HepG2 (cell line): ENCODE results near the gene RAB3IP.

Source experiments
- JUND ChIP-seq: sonication (generic); formaldehyde crosslinking; IDR thresholded peaks from 2 replicates; pipeline ENCODE4 v1.8.0; 2022; ENCODE audit warnings: mild to moderate bottlenecking, missing genetic modification reagents
- TF ChIP-seq, protein P1 (sequence below): sonication (generic); formaldehyde crosslinking; IDR thresholded peaks from 2 replicates; pipeline ENCODE4 v1.8.1; 2022; ENCODE audit warnings: low read depth, mild to moderate bottlenecking, missing genetic modification reagents

DNA sequence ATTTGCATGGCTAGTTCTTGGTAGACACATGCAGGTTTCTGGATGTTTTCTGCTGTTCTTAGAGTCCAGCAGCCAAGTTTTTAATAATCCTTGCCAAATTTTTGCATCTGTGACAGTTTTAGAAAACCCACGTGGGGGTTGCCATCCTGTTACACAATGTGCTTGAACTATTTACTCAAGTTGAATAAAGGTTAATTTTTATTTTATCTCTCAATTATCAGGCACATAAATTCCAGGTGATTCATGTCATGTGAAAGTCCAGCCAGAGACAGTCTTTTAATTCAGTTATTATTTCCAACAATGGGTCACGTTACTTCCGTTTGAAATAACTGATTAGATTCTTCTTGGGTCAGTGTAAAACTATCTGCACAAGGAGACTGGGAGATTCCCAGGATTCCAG lies 102.1 kb downstream of the RAB3IP start:
- TF ChIP-seq JUND (CRISPR knock-in tag): no peak
- TF ChIP-seq, protein P1, sequence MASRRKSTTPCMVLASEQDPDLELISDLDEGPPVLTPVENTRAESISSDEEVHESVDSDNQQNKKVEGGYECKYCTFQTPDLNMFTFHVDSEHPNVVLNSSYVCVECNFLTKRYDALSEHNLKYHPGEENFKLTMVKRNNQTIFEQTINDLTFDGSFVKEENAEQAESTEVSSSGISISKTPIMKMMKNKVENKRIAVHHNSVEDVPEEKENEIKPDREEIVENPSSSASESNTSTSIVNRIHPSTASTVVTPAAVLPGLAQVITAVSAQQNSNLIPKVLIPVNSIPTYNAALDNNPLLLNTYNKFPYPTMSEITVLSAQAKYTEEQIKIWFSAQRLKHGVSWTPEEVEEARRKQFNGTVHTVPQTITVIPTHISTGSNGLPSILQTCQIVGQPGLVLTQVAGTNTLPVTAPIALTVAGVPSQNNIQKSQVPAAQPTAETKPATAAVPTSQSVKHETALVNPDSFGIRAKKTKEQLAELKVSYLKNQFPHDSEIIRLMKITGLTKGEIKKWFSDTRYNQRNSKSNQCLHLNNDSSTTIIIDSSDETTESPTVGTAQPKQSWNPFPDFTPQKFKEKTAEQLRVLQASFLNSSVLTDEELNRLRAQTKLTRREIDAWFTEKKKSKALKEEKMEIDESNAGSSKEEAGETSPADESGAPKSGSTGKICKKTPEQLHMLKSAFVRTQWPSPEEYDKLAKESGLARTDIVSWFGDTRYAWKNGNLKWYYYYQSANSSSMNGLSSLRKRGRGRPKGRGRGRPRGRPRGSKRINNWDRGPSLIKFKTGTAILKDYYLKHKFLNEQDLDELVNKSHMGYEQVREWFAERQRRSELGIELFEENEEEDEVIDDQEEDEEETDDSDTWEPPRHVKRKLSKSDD (CRISPR knock-in tag): no peak
